CD4-positive, alpha-beta T cell treated with Interferon gamma for 1 hour (primary cell): Measurements from ENCODE around the gene NCAM1.

ENCODE experiments used
- DNase-seq: peaks from one replicate; pipeline ENCODE4 v3.0.0-alpha.2; 2020

The NCAM1 gene

DNA sequence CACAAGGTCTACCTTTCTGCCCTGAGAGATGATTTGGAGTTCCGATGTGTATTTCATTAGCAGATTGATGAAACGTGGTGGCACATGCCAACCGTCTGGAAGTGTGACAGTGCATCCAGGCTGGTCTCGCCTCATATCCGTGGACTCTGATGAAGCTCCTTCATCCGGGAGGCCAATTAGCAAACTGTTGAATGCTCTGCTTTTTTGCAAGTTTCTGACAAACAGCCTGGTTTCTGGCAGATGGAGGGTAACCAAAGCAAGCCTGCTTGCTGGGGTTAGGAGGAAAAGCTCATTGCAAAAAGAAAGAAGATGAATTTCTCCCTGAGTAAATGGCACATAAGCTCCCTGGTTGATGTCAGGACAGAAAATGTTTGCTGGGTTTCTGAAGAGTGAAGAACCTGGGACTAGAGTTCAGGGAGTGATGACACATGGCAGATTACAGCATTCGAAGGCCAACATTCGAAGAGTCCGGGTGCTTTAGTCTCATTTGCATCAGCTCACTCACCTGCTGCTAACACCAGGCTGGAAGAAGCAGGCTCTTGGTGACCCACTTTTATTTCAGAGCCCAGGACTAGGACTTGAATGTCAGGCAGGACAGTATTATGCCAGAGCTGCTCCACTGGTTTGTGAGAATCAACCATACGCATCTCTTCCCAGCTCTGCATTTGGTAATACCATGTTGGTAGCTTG is 217.3 kb downstream of the NCAM1 start:
- no peak for DNase-seq

DNA sequence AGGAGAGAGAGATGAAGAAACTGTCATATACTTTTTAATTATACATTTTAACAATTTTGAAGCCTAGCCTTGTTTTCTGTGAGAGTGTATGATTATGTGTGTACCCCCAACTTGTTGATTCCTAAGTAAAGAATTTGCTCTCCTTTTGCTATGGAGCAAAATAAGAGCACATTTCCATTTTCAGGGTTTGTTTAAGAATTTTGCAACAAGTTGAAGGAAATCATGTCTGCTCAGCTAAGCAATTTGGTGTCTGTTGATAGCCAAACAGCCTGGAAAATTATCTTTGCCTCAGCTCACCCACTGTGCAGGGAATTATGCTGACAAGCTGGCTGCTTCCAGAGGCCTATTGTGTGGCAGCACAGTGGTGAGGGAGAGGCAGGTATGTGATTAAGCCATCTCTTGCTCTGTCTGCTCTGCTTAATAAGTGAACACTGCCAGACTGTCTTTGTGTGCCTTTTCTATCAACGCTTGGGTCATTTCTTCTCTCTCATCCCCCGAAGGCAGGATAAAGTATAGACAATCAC is 218.0 kb downstream of the NCAM1 start:
- no peak for DNase-seq

GRCh38 chr11:113181094-113181493 is 219.9 kb downstream of the NCAM1 start:
- no peak for DNase-seq

DNA sequence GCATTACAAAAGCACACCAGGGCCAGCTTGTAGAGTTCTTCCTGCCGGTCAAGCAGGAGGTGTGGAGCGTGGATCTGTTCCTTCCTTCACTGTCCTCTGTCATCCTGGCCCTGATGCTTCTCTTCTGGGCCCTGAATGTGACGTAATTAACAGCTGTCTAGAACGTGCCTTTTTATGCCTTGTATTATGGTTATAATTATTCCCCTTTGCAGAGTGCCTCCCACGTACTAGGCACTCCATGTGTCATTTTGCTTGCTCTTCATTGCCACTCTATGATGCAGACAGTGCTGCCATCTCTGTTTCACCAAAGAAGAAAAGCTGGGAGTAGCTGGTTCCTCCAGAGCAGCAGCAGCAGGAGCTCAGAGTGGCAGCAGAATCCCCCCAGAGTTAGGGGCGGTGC is 221.1 kb downstream of the NCAM1 start:
- no peak for DNase-seq

- DNase-seq, result no peak
Measured at GRCh38 chr11:113184498-113184897, 223.3 kb downstream of the NCAM1 start.

- peak; percentile 4 for DNase-seq
Measured at GRCh38 chr11:113188371-113188834, 227.2 kb downstream of the NCAM1 start.

- peak; percentile 37 for DNase-seq
Measured at GRCh38 chr11:113189909-113190667, 228.9 kb downstream of the NCAM1 start.

- DNase-seq, result no peak
Measured at GRCh38 chr11:113192121-113192925, 231.1 kb downstream of the NCAM1 start.

- DNase-seq, result no peak
Measured at GRCh38 chr11:113193016-113193415, 231.8 kb downstream of the NCAM1 start.

GRCh38 chr11:113193946-113194345 is 232.7 kb downstream of the NCAM1 start:
- DNase-seq, result no peak

- DNase-seq, result no peak
Measured at GRCh38 chr11:113195728-113196127, 234.5 kb downstream of the NCAM1 start.

DNA sequence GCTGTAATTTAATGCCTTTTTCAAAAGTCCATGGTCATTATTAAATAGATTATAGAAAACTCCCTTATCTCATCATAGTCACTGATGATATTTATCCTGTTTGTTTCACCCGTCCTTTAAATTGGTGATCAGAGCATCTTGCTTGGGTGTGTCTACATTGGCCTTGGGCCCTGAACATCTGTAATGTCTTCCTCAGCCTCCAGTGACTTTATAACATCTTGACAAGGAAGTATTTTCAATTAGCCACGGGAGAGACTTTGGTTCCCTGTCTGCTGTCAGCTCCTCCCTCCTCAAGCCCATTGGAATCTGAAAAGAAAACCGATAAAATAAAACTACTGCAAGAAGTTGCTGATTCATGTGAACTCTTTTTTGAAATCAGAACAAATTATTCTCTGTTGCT is 236.2 kb downstream of the NCAM1 start:
- DNase-seq, result no peak

- DNase-seq, result no peak
Measured at GRCh38 chr11:113198972-113199661, 237.9 kb downstream of the NCAM1 start.

DNA sequence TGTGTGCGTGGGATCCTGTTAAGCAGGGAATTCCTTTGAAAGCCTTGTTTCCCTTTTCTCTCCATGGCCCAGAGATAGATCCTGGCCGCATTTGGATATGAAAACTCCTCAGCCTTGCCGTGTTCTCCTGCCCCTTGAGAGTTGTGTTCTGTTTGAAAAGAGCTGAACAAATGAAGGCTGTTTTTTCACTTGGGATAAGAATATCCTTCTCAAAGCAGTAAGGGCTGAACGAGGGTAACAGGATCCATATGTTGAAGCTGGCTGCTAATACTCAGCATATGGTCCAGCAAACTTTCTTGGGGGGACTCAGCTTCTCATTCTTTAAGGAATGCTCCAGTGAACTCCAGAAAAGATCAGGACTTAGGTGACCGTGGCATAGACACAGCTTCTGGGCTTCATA is 238.6 kb downstream of the NCAM1 start:
- no peak for DNase-seq

DNA sequence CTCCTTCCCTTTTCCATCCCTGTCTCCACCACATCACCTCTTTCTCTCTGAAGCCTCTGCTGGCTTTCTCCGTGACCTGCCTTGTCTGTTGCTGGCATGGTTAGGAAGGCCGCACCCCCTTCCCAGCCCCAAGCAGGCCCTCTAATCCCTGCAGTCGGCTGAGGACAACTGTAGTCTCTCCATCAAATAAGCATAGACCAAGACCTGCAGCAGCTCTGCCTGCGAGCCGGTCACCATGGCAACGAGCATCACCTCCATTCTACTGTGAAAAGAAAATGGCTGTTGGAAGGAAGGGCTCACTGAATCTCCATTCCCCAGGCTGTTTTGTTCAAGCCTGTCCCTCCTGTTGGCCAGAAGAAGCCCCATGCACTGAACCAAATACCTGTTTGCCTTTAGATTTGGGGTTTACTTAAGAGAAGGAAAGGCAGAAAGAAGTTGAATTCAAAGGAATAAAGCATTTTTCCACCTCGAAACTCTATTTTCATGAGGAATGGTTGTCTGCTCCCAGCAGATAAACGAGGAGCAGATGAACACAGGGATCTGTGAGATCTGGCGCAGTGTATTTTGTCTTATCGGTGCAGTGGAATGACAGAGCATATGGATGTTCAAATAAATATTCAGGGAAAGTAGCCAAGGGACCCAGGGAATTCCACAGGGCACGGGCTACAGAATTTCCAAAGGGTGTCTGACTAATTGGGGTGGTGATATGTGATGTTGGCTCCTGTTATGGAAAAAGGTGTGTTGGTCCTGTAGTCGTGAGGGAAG is 240.0 kb downstream of the NCAM1 start:
- DNase-seq, result no peak

- DNase-seq, result no peak
Measured at GRCh38 chr11:113202431-113202830, 241.2 kb downstream of the NCAM1 start.

GRCh38 chr11:113203141-113203753 is 242.0 kb downstream of the NCAM1 start:
- DNase-seq, result no peak

- DNase-seq, result peak; percentile 45
Measured at GRCh38 chr11:113204280-113204679, 243.1 kb downstream of the NCAM1 start.

GRCh38 chr11:113213549-113213948 is 252.3 kb downstream of the NCAM1 start:
- DNase-seq, result no peak

DNA sequence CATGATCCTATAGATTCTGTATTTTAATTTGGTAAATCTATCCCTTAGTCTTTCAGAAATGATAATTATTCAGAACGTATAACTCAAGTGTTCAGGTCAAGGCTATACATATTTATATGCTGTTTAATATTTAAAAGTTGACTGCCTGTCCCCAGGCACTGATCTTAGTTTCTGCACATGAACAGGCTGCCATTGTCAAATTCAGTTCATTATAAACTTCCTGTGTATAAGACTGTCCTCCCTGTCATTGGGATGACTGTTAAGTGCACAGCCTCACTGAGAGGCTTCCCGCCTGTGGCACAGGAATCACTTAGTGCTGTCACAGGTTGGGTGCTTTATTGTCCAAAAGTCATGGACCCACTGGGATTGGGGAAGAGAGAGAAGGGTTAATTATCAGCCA is 261.0 kb downstream of the NCAM1 start:
- DNase-seq, result no peak

- no peak for DNase-seq
Measured at GRCh38 chr11:113234888-113235287, 273.7 kb downstream of the NCAM1 start.
